Gastrocnemius medialis (tissue), 4 donors: ENCODE data around the gene MAST4. TPM values are rescaled to one million over a fixed set of nuclear protein-coding genes. Genes with fewer than 3 reads are reported as not detected.

Source experiments
- ATAC-seq, 2 donors: fragments of 150-250 bp; one replicate each; pipeline ENCODE4 v1.9.1; 2016
- DNase-seq, 2 donors: peaks; one replicate each; pipeline ENCODE4 v3.0.0-alpha.2; 2019
- H3K27ac ChIP-seq, 4 donors: fragments of 200-600 bp; sonication (generic); 1 replicate in 1 of 4; 2 replicates in 3 of 4; pipeline ENCODE4 v1.5.1; 2016 to 2018; ENCODE audit warnings: mild to moderate bottlenecking in 2 of 4, moderate library complexity in 1 of 4
- H3K27me3 ChIP-seq, 3 donors: fragments of 200-600 bp; sonication (generic) in 2 of 3; 1 replicate in 1 of 3; 2 replicates in 2 of 3; pipeline versions ENCODE4 v1.5.1 to v1.6.0; 2016 to 2019; ENCODE audit warnings: mild to moderate bottlenecking in 1 of 3, moderate library complexity in 1 of 3
- H3K36me3 ChIP-seq, 2 donors: fragments of 200-600 bp; sonication (generic) in 1 of 2; one replicate each; pipeline ENCODE4 v1.5.1; 2017 to 2018
- H3K4me1 ChIP-seq, 2 donors: fragments of 200-600 bp; sonication (generic) in 1 of 2; one replicate each; pipeline ENCODE4 v1.5.1; 2016 to 2017; ENCODE audit warnings: mild to moderate bottlenecking in 2 of 2
- H3K4me3 ChIP-seq, 4 donors: fragments of 200-600 bp; sonication (generic) in 3 of 4; 1 replicate in 1 of 4; 2 replicates in 3 of 4; pipeline ENCODE4 v1.5.1; 2016 to 2019; ENCODE audit warnings: mild to moderate bottlenecking in 2 of 4
- H3K9me3 ChIP-seq, 3 donors: fragments of 200-600 bp; sonication (generic) in 2 of 3; 1 replicate in 1 of 3; 2 replicates in 2 of 3; pipeline ENCODE4 v1.5.1; 2016 to 2019
- POLR2A ChIP-seq, 2 donors: fragments of 450-650 bp; IDR thresholded peaks; one replicate each; pipeline ENCODE4 v1.6.1; 2017; ENCODE audit warnings: antibody characterized with exemption in 2 of 2, mild to moderate bottlenecking in 2 of 2, moderate library complexity in 2 of 2
- in situ Hi-C, 4 donors: fragments of 200-750 bp; cut with MboI; loops; one replicate each; pipeline versions ENCODE4 v1.15.0 to v1.8.0; 2017; ENCODE audit warnings: low sequenced_read_pairs in 4 of 4
- intact Hi-C: fragments of 100-400 bp; cut with DNase I; formaldehyde crosslinking; loops from one replicate; pipeline ENCODE4 v1.15.1; 2023; ENCODE audit warnings: low total_unique reads
- total RNA-seq, 4 donors: library from RNA; depleted of rRNA; stranded (reverse); fragments of >200 nt; gene quantifications; one replicate each; pipeline versions ENCODE4 v1.1.0 to v1.2.3, GENCODE V29; 2016
- TF ChIP-seq, protein P1 (sequence below), 5 experiments: fragments of 450-650 bp in 3 of 5; fragments of 200-600 bp in 2 of 5; sonication (generic) in 2 of 5; IDR thresholded peaks in 4 of 5; conservative IDR thresholded peaks in 1 of 5; 1 replicate in 4 of 5; 2 replicates in 1 of 5; pipeline ENCODE4 v1.5.1; 2016 to 2019; ENCODE audit warnings: antibody characterized with exemption in 5 of 5, mild to moderate bottlenecking in 3 of 5, moderate library complexity in 3 of 5

MAST4 gene
- total RNA-seq, 4 donors from 2014 or later = 24.1 to 42.0 (median 38.5) TPM

DNA sequence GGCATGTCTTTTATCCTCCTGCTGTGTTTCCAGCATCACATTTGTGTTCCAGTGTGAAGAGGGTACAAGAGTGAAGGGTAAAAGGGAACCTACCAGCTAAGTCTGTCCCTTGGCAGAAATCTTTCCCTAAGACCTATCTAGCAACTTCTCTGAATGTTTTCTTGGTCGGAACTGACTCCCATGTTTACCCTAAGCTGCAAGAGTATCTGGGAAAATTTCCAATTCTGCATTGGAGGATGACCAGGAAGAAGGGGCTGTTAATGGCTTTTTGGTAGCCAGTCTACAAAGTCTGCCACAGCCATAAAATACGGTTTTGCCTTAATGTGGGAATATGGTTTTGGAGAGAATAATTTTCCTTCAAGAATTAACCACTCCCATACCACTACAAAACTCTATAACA, 75.1 kb downstream of the MAST4 start:
- in situ Hi-C loops = no loop called here
- H3K27ac ChIP-seq = no peak overlapping the region
- H3K4me1 ChIP-seq = no peaks in the 10 kb centered on the region
- H3K9me3 ChIP-seq = no peaks in the 10 kb centered on the region
- intact Hi-C loops = no loop called here
- TF ChIP-seq POLR2A (IDR thresholded peaks at IDR 0.05) = no peak
- TF ChIP-seq, protein P1, sequence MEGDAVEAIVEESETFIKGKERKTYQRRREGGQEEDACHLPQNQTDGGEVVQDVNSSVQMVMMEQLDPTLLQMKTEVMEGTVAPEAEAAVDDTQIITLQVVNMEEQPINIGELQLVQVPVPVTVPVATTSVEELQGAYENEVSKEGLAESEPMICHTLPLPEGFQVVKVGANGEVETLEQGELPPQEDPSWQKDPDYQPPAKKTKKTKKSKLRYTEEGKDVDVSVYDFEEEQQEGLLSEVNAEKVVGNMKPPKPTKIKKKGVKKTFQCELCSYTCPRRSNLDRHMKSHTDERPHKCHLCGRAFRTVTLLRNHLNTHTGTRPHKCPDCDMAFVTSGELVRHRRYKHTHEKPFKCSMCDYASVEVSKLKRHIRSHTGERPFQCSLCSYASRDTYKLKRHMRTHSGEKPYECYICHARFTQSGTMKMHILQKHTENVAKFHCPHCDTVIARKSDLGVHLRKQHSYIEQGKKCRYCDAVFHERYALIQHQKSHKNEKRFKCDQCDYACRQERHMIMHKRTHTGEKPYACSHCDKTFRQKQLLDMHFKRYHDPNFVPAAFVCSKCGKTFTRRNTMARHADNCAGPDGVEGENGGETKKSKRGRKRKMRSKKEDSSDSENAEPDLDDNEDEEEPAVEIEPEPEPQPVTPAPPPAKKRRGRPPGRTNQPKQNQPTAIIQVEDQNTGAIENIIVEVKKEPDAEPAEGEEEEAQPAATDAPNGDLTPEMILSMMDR (IDR thresholded peaks at IDR 0.05 in 4 of 5, conservative IDR thresholded peaks at IDR 0.05 in 1 of 5) = no peak
- ATAC-seq (no peak), DNase-seq (no peak)
- H3K4me3 ChIP-seq = no peak overlapping the region
- no peaks in the 10 kb centered on the region for H3K36me3 ChIP-seq
- no peaks in the 10 kb centered on the region for H3K27me3 ChIP-seq

DNA sequence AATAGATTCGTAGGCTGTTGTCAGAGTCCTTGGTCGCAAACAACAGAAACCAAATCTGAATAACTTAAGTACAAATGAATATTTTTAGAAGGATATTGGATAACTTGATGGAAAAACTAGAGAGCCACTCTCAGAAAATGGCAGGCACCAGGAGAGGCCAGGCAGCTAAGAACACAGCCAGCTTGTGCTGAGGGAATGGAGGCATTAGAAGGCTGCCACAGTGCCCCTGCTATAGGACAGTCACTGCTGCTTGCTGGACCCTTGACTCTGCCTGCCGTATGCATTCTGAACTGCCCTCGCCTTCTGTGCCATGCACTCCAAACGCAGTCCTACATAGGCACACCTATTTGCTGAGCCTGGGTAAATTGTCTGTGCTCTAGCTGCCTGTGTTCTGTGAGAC, 78.6 kb downstream of the MAST4 start:
- H3K27ac ChIP-seq = no peak overlapping the region
- H3K27me3 ChIP-seq = no peaks in the 10 kb centered on the region
- DNase-seq = no peak
- H3K9me3 ChIP-seq = no peaks in the 10 kb centered on the region
- H3K36me3 ChIP-seq = no peaks in the 10 kb centered on the region
- no peak overlapping the region for H3K4me3 ChIP-seq
- intact Hi-C loops = no loop called here
- in situ Hi-C loops = no loop called here
- ATAC-seq = no peak
- H3K4me1 ChIP-seq = no peaks in the 10 kb centered on the region
- no peak for TF ChIP-seq POLR2A (IDR thresholded peaks at IDR 0.05)
- TF ChIP-seq, protein P1 (IDR thresholded peaks at IDR 0.05 in 4 of 5, conservative IDR thresholded peaks at IDR 0.05 in 1 of 5) = no peak

DNA sequence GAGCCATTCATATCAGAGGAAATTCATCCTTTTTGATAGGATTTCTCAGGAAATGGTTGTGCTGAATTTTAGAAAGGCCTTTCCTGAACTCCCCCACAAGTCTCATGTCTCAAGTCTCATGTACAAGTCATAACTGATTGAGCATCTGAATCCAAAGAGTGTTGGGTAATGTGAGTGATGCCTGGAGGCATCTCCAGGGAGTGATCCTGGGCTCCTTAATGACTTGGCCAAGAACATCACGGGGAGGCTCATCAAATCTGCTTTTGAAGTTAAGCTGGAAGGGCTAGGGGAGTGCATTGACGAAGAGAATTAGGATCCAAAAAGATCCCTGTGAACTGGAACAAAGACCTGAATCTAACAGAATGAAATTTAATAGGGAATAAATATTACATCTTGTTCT, 79.2 kb downstream of the MAST4 start:
- Histone ChIP-seq H3K9me3 (no peaks in the 10 kb centered on the region), H3K4me1 (no peaks in the 10 kb centered on the region), H3K4me3 (no peak overlapping the region), H3K36me3 (no peaks in the 10 kb centered on the region), H3K27ac (no peak overlapping the region), H3K27me3 (no peaks in the 10 kb centered on the region)
- in situ Hi-C loops (no loop called here), intact Hi-C loops (no loop called here)
- no peak for TF ChIP-seq POLR2A (IDR thresholded peaks at IDR 0.05)
- TF ChIP-seq, protein P1 (IDR thresholded peaks at IDR 0.05 in 4 of 5, conservative IDR thresholded peaks at IDR 0.05 in 1 of 5) = no peak
- DNase-seq (peak; percentile 3 to 17), ATAC-seq (peak; percentile 56)

DNA sequence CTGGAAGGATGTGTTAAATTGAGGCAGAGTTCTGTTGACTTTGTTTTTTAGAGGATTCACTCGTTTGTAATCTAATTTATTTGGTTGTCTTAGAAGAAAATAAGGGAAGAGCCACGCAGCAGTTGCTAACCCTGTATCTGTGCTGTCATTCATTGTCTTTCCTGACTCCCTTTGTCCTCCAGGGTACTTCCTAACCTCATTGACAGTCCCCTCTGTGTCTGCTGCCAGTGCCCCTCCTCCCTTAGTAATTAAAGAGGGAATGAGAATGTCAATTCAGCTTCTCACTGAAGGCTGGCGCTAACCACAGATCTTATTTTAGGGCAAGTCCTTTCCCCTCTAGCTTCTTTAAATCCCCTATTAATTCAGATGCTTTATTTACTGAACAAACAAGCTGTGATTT, 84.0 kb downstream of the MAST4 start:
- intact Hi-C loops (no loop called here), in situ Hi-C loops (no loop called here)
- no peaks in the 10 kb centered on the region for H3K27me3 ChIP-seq

DNA sequence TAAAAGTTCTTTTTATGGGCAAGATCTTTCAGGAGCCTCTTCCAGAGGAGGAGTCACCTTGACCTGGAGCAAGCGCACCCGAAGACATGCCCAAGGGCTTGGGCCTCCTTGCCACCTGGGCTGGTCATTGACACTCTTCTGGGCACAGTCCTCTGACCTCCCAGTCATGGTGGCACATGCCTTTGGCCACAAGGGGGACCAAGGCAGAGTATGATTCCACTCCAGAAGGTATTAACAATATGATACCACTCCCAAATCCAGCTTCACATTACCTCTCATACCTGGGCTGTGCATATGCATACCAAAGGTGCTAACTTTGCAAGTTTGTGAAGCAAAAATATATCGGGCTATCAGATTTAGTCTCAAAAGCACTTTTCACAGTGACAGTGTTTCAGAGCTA, 84.6 kb downstream of the MAST4 start:
- Histone ChIP-seq H3K9me3 (no peaks in the 10 kb centered on the region), H3K36me3 (no peaks in the 10 kb centered on the region), H3K27me3 (no peaks in the 10 kb centered on the region), H3K4me3 (no peak overlapping the region), H3K27ac (no peak overlapping the region), H3K4me1 (no peaks in the 10 kb centered on the region)
- DNase-seq (no peak), ATAC-seq (no peak)
- intact Hi-C loops (no loop called here), in situ Hi-C loops (no loop called here)
- TF ChIP-seq POLR2A (IDR thresholded peaks at IDR 0.05) = no peak
- TF ChIP-seq, protein P1 (IDR thresholded peaks at IDR 0.05 in 4 of 5, conservative IDR thresholded peaks at IDR 0.05 in 1 of 5) = no peak

More for the DNA sequence above, 84.0 kb downstream of the MAST4 start:
- no peak overlapping the region for H3K4me3 ChIP-seq
- no peaks in the 10 kb centered on the region for H3K36me3 ChIP-seq
- ATAC-seq (no peak), DNase-seq (no peak)
- no peaks in the 10 kb centered on the region for H3K9me3 ChIP-seq
- H3K27ac ChIP-seq = no peak overlapping the region
- H3K4me1 ChIP-seq = no peaks in the 10 kb centered on the region
- TF ChIP-seq, protein P1 (IDR thresholded peaks at IDR 0.05 in 4 of 5, conservative IDR thresholded peaks at IDR 0.05 in 1 of 5) = no peak
- no peak for TF ChIP-seq POLR2A (IDR thresholded peaks at IDR 0.05)
